ENCODE data around the gene CYP2B6.
"Not testable (repeated sequence)": the region's sequence is repeated elsewhere in the genome, so short reads cannot be mapped to it uniquely, and the experiment has no call there.

The CYP2B6 gene

GRCh38 chr19:40995355-40995754, 4.3 kb downstream of the CYP2B6 start:
- no peak overlapping the region for H3K27ac ChIP-seq
- TF ChIP-seq ZFX (IDR thresholded peaks at IDR 0.05; ENCODE audit: borderline replicate concordance) (no peak), CTCF (IDR thresholded peaks at IDR 0.05) (no peak)

GRCh38 chr19:40999018-40999417, 7.9 kb downstream of the CYP2B6 start:
- not testable (repeated sequence) for H3K27ac ChIP-seq

GRCh38 chr19:41000310-41000737, 9.2 kb downstream of the CYP2B6 start:
- TF ChIP-seq CTCF (IDR thresholded peaks at IDR 0.05) (no peak), ZFX (IDR thresholded peaks at IDR 0.05; ENCODE audit: borderline replicate concordance) (no peak)
- no peak overlapping the region for H3K27ac ChIP-seq

GRCh38 chr19:41001243-41001971, 10.3 kb downstream of the CYP2B6 start:
- TF ChIP-seq ZFX (IDR thresholded peaks at IDR 0.05; ENCODE audit: borderline replicate concordance) (no peak), CTCF (IDR thresholded peaks at IDR 0.05) (peak; percentile 12; the same call in 1 of the 2 replicates)
- H3K27ac ChIP-seq: no peak overlapping the region

GRCh38 chr19:41003656-41004055, 12.6 kb downstream of the CYP2B6 start:
- not testable (repeated sequence) for H3K27ac ChIP-seq

- TF ChIP-seq CTCF (IDR thresholded peaks at IDR 0.05) (no peak), ZFX (IDR thresholded peaks at IDR 0.05; ENCODE audit: borderline replicate concordance) (no peak)
- no peak overlapping the region for H3K27ac ChIP-seq
Measured at GRCh38 chr19:41009700-41010235, 18.7 kb downstream of the CYP2B6 start.

- TF ChIP-seq CTCF (IDR thresholded peaks at IDR 0.05) (no peak), ZFX (IDR thresholded peaks at IDR 0.05; ENCODE audit: borderline replicate concordance) (no peak)
Measured at GRCh38 chr19:41013359-41013758, 22.3 kb downstream of the CYP2B6 start.

GRCh38 chr19:41014643-41015042, 23.6 kb downstream of the CYP2B6 start:
- TF ChIP-seq CTCF (IDR thresholded peaks at IDR 0.05) (no peak), ZFX (IDR thresholded peaks at IDR 0.05; ENCODE audit: borderline replicate concordance) (no peak)
- H3K27ac ChIP-seq: no peak overlapping the region

More at GRCh38 chr19:41013359-41013758, 22.3 kb downstream of the CYP2B6 start:
- no peak overlapping the region for H3K27ac ChIP-seq

All from 22Rv1 (cell line).